GM18505 (cell line): ENCODE results near the gene FKBP3.

Source experiments
- ATAC-seq: cut with Tn5 transposase; IDR thresholded peaks from one replicate; pipeline ENCODE4 v1.9.1; 2021; ENCODE audit not compliant: unreplicated experiment
- POLR2A ChIP-seq: IDR thresholded peaks from 4 replicates; pipeline ENCODE4 v1.6.1; 2011; ENCODE audit warnings: borderline replicate concordance; ENCODE audit not compliant: insufficient read depth, insufficient read length; ENCODE audit errors: extremely low read depth

Gene FKBP3

GRCh38 chr14:45133683-45134050, 614 bp downstream of the FKBP3 start:
- ATAC-seq = no peak
- TF ChIP-seq POLR2A = no peak

GRCh38 chr14:45128963-45129629, 5.2 kb downstream of the FKBP3 start:
- TF ChIP-seq POLR2A = no peak
- ATAC-seq = no peak

GRCh38 chr14:45125754-45126153, 8.5 kb downstream of the FKBP3 start:
- no peak for TF ChIP-seq POLR2A
- no peak for ATAC-seq

- TF ChIP-seq POLR2A = no peak
Measured at GRCh38 chr14:45123271-45123670, 11.0 kb downstream of the FKBP3 start.

GRCh38 chr14:45120096-45120495, 14.2 kb downstream of the FKBP3 start:
- no peak for ATAC-seq
- TF ChIP-seq POLR2A = no peak

More at GRCh38 chr14:45123271-45123670, 11.0 kb downstream of the FKBP3 start:
- no peak for ATAC-seq

GRCh38 chr14:45118594-45118993, 15.7 kb downstream of the FKBP3 start:
- TF ChIP-seq POLR2A = no peak
- no peak for ATAC-seq

GRCh38 chr14:45114327-45114726, 20.0 kb downstream of the FKBP3 start:
- no peak for TF ChIP-seq POLR2A

GRCh38 chr14:45112896-45113781, 21.1 kb downstream of the FKBP3 start:
- ATAC-seq = no peak
- TF ChIP-seq POLR2A = no peak

More at GRCh38 chr14:45114327-45114726, 20.0 kb downstream of the FKBP3 start:
- no peak for ATAC-seq

- ATAC-seq = no peak
- TF ChIP-seq POLR2A = no peak
Measured at GRCh38 chr14:45104561-45104960, 29.7 kb downstream of the FKBP3 start.

GRCh38 chr14:45103806-45104205, 30.5 kb downstream of the FKBP3 start:
- TF ChIP-seq POLR2A = no peak

GRCh38 chr14:45096218-45096617, 38.1 kb downstream of the FKBP3 start:
- no peak for TF ChIP-seq POLR2A

More at GRCh38 chr14:45103806-45104205, 30.5 kb downstream of the FKBP3 start:
- ATAC-seq = no peak

GRCh38 chr14:45095143-45095542, 39.1 kb downstream of the FKBP3 start:
- no peak for TF ChIP-seq POLR2A
- ATAC-seq = no peak

More at GRCh38 chr14:45096218-45096617, 38.1 kb downstream of the FKBP3 start:
- no peak for ATAC-seq

GRCh38 chr14:45094275-45094674, 40.0 kb downstream of the FKBP3 start:
- no peak for ATAC-seq
- TF ChIP-seq POLR2A = no peak

GRCh38 chr14:45091710-45092109, 42.6 kb downstream of the FKBP3 start:
- ATAC-seq = no peak
- no peak for TF ChIP-seq POLR2A
